IgD-negative memory B cell (primary cell): ENCODE data around the gene UBTD1. TPM values are rescaled to one million over a fixed set of nuclear protein-coding genes. Genes with fewer than 3 reads are reported as not detected.
"Not testable (repeated sequence)": the region's sequence is repeated elsewhere in the genome, so short reads cannot be mapped to it uniquely, and the experiment has no call there.

Source experiments
- H3K27ac Mint-ChIP-seq, 3 donors: one replicate each; pipeline ENCODE4 v1.8.0; 2020 to 2022; ENCODE audit warnings: mild to moderate bottlenecking in 3 of 3, mixed read lengths in 3 of 3, moderate library complexity in 1 of 3
- H3K27me3 Mint-ChIP-seq: one replicate; pipeline ENCODE4 v1.8.0; 2021; ENCODE audit warnings: mixed read lengths
- H3K36me3 Mint-ChIP-seq: one replicate; pipeline ENCODE4 v1.8.0; 2020; ENCODE audit warnings: mild to moderate bottlenecking, mixed read lengths
- H3K4me1 Mint-ChIP-seq, 3 donors: one replicate each; pipeline ENCODE4 v1.8.0; 2020 to 2022; ENCODE audit warnings: mixed read lengths in 3 of 3, mild to moderate bottlenecking in 1 of 3
- H3K4me3 Mint-ChIP-seq, 4 donors: one replicate each; pipeline ENCODE4 v1.8.0; 2020 to 2022; ENCODE audit warnings: mild to moderate bottlenecking in 4 of 4, mixed read lengths in 4 of 4, moderate library complexity in 3 of 4
- H3K9me3 Mint-ChIP-seq, 3 donors: one replicate each; pipeline ENCODE4 v1.8.0; 2020 to 2021; ENCODE audit warnings: mixed read lengths in 3 of 3, mild to moderate bottlenecking in 1 of 3
- polyA plus RNA-seq: library from polyadenylated mRNA; unstranded; fragments of 300-500 nt; fragmentation: Illumina TruSeq; gene quantifications from one replicate; pipeline ENCODE4 v1.2.3, GENCODE V29; 2021

The UBTD1 gene
- polyA plus RNA-seq, 1 donor from 2014 or later, result 1.2 TPM

DNA sequence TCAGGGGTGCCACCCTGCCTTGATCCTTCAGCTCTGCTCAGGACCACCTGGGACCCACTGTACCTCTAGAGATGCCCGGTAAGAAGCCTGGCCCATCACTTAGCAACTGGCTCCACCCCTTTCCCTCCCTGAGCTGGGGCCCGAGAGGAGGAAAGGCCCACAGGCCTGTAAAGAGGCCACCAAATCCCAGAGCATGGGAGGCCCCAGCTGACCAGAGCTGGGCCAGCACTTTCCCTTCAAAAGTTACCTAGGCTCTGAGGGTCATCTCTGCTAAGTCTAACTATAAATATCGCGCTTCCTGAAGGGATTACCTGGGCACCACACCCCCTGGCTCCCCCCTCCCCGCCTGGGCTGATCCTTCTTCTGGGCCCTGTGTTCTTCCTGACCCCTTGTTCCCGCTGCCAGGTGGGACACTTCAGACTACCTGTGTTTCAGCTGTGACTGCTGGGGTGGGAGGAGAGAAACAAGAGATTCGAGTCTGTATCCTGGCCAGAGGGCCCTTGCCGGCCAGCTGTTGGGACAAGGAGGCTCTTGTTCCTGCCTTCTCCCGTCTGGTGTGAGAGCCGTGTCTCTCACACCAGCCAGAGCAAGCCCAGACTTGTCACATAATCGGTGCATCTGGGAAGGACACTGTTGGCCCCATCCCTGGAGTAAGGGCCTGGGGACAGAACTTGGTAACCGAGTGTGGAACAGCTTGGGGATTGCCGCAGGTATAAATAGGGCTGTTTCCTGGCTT is 51.0 kb downstream of the UBTD1 start:
- H3K27ac Mint-ChIP-seq, result peak overlapping the region in 1 of 3 donors; percentile 13
- no peak overlapping the region for H3K4me3 Mint-ChIP-seq
- no peaks in the 10 kb centered on the region for H3K9me3 Mint-ChIP-seq
- no peaks in the 10 kb centered on the region for H3K27me3 Mint-ChIP-seq
- H3K36me3 Mint-ChIP-seq, result no peaks in the 10 kb centered on the region
- H3K4me1 Mint-ChIP-seq, result peaks cover 0 to 2% (median 2%) of the 10 kb centered on the region in 3 donors

DNA sequence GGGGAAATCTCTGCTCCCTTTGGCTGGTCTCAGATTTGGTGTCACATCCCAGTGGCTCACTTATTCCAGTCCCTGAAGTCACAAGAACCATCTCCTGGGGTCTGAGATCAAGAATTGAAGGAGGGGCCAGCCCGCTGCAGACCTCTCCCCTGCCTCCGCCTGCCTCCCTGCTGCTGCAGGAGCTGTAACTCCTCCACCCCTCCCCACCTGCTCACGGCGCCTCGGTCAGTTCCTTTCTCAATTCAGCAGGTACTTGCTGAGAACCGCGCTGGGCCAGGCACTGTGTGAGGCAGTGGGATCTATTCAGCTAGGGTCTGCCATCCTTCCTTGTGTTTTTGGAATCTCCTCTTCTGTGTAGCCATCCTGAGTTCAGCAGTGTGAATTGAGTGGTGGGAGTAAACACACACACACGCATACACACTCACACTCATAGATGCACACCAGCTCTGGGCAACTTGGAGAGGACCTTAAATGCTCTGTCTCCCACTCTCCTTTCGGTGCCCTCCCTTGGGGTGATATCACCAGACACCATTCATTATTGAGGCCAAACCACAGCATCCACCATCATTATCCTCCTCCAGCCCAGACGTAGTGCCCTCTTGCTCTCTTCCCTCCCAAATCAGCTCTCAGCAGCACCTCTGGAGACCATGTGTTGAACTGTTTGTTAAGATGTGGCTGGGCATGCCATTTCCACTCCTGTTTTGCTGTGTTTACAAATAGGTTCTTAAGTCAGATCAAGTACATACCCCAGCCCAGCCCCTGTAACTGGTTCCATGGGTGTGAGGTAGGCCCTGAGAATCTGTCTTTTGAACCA is 51.8 kb downstream of the UBTD1 start:
- Mint-ChIP-seq H3K9me3 (peaks cover 0 to 4% (median 0%) of the 10 kb centered on the region in 3 donors), H3K27ac (no peak overlapping the region), H3K27me3 (no peaks in the 10 kb centered on the region), H3K4me1 (peaks cover 0 to 2% (median 2%) of the 10 kb centered on the region in 3 donors), H3K4me3 (no peak overlapping the region), H3K36me3 (no peaks in the 10 kb centered on the region)

DNA sequence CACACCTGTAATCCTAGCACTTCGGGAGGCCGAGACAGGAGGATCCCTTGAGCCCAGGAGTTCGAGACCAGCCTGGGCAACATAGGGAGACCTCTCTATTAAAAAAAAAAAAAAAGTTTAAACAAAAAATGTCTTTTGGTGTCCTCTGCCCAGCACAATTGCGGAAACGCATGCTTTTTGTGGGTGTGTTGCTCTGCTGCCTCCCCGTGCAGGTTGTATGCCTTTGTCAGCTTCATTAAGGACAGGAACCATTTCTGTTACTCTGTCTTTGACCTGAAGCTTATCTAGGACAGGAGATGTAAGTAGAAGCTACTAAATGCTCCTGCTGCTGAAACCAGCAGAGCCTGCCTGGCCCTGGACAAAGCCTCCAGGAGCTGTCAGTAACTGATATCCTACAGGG is 52.5 kb downstream of the UBTD1 start:
- no peak overlapping the region for H3K27ac Mint-ChIP-seq
- no peak overlapping the region for H3K4me3 Mint-ChIP-seq
- peaks cover 0 to 2% (median 2%) of the 10 kb centered on the region in 3 donors for H3K4me1 Mint-ChIP-seq
- H3K27me3 Mint-ChIP-seq, result no peaks in the 10 kb centered on the region
- H3K36me3 Mint-ChIP-seq, result no peaks in the 10 kb centered on the region
- peaks cover 0 to 4% (median 0%) of the 10 kb centered on the region in 3 donors for H3K9me3 Mint-ChIP-seq

DNA sequence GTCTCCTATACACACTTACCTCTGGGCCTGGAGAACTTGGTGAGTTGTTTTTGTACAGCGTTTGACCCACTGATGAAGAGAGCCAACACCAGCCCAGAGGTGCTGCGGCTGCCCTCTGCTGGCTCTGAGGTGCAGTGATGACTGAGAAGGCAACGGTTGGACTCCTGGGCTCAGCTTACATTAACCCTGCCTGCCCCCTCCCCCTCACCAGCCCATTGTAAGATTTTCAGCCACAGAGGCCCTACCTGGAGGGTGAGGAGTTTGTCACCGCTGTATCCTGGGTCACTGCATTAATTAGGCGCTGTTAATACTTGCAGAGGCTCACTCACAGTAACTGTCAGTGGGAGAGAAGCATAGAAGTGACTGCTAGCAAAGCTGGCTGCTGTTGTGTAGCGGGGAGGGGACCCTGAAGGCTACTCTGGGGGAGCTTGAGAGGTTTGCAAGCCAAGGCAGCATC is 54.9 kb downstream of the UBTD1 start:
- Mint-ChIP-seq H3K36me3 (no peaks in the 10 kb centered on the region), H3K4me3 (peak overlapping the region in 2 of 4 donors; percentile 9 to 28), H3K4me1 (peaks cover 0 to 2% (median 2%) of the 10 kb centered on the region in 3 donors), H3K27ac (no peak overlapping the region), H3K9me3 (peaks cover 0 to 4% (median 0%) of the 10 kb centered on the region in 3 donors), H3K27me3 (no peaks in the 10 kb centered on the region)

DNA sequence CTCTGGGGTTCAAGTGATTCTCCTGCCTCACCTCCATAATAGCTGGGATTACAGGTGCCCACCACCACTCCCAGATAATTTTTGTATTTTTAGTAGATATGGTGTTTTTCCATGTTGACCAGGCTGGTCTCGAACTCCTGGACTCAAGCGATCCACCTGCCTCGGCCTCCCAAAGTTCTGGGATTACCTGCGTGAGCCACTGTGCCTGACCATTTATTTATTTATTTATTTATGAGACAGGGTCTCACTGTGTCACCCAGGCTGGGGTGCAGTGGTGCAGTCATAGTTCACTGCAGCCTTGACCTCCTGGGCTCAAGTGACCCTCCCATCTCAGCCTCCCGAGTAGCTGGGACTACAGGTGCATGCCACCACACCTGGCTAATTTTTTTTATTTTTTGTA is 55.6 kb downstream of the UBTD1 start:
- not testable (repeated sequence) for H3K9me3 Mint-ChIP-seq, H3K4me3 Mint-ChIP-seq, H3K27ac Mint-ChIP-seq, H3K27me3 Mint-ChIP-seq, H3K36me3 Mint-ChIP-seq, H3K4me1 Mint-ChIP-seq

DNA sequence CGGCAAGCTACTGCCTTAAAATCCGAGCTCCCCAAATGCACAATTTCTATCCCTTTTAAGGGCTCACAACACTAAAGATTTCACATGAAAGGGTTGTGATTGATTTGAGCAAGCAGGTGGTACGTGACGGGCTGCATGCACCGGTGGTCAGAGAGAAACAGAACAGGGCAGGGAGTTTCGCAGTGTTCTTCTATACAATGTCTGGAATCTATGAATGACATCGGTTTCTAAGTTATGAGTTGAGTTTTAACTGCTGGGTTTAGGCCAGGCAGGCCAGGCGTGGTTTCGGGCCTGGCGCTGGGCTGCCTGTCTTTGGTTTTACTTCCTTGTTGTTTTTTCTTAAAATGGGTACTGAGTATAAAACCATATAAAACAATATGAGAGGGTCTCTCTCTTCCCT is 56.8 kb downstream of the UBTD1 start:
- H3K27me3 Mint-ChIP-seq, H3K9me3 Mint-ChIP-seq, H3K4me1 Mint-ChIP-seq, H3K4me3 Mint-ChIP-seq, H3K36me3 Mint-ChIP-seq: not testable (repeated sequence)
- peak overlapping the region in 1 of 3 donors; percentile 89 for H3K27ac Mint-ChIP-seq

DNA sequence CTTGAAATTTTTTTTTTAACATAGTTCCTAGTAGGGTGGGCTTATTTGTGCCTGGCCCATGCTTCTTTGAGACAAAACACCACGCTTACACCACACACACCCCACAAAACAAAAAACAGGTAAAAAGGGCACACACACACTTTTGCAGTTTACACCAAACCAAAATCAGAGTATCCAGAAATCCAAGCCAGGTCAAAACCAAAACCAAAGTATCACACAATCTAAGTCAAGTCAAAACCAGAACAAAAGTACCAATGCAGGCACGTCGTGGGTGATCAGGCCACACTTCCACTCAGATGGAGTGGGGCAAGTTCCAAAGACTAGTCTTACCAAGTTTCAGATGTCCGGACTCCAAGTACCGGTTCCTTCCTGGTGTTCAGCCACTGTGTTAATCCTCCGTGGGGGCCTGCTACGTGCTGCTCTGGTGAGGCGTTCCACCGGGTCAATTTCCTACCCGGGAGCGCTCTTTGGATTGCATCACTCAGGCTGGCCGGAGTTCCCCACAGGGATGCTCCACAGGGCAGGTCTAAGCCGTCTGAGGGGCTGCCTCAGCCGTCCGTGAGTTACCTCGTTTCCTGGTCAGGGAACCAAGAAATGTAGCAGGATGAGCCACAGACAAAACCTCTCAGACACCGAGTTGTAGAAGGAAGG is 62.1 kb downstream of the UBTD1 start:
- H3K4me3 Mint-ChIP-seq, result peak overlapping the region in 2 of 4 donors; percentile 35 to 48
- not testable (repeated sequence) for H3K36me3 Mint-ChIP-seq, H3K27me3 Mint-ChIP-seq, H3K9me3 Mint-ChIP-seq, H3K4me1 Mint-ChIP-seq
- peak overlapping the region in 1 of 3 donors; percentile 58 for H3K27ac Mint-ChIP-seq

DNA sequence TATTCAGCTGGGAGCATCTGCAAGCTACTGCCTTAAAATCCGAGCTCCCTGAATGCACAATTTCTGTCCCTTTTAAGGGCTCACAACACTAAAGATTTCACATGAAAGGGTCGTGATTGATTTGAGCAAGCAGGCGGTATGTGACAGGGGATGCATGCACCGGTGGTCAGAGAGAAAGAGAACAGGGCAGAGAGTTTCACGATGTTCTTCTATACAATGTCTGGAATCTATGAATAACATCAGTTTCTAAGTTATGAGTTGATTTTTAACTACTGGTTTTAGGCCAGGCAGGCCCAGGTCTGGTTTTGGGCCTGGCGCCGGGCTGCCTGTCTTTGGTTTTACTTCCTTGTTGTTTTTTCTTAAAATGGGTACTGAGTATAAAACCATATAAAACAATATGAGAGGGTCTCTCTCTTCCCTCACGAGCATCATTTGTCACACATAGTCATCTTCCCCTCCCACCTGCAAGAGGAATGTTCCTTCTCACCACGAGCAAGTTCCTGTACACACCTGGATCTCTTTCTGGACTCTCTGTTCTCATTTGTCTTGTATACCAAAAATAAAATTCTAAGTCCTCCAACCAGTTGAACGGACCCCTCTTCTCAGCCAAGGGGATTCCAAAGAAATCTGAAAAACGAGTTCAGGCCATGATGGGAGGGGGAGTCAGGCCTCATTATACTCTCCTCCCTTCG is 62.8 kb downstream of the UBTD1 start:
- H3K36me3 Mint-ChIP-seq, H3K9me3 Mint-ChIP-seq, H3K27me3 Mint-ChIP-seq, H3K4me1 Mint-ChIP-seq: not testable (repeated sequence)
- Mint-ChIP-seq H3K4me3 (peak overlapping the region in 1 of 4 donors; percentile 48), H3K27ac (peak overlapping the region in 2 of 3 donors; percentile 14 to 45)

DNA sequence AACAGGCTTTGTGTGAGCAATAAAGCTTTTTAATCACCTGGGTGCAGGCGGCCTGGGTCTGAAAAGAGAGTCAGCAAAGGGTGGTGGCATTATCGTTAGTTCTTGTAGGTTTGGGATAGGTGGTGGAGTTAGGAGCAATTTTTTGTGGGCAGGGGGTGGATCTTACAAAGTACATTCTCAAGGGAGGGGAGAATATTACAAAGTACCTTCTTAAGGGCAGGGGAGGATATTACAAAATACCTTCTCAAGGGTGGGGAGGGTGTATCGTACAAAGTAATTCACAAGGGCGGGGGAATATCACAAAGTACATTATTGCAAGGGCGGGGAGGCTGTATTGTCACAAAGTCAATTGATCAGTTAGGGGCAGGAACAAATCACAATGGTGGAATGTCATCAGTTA is 63.6 kb downstream of the UBTD1 start:
- H3K4me1 Mint-ChIP-seq, H3K27me3 Mint-ChIP-seq, H3K4me3 Mint-ChIP-seq, H3K36me3 Mint-ChIP-seq, H3K9me3 Mint-ChIP-seq: not testable (repeated sequence)
- H3K27ac Mint-ChIP-seq, result peak overlapping the region in 1 of 3 donors; percentile 40

DNA sequence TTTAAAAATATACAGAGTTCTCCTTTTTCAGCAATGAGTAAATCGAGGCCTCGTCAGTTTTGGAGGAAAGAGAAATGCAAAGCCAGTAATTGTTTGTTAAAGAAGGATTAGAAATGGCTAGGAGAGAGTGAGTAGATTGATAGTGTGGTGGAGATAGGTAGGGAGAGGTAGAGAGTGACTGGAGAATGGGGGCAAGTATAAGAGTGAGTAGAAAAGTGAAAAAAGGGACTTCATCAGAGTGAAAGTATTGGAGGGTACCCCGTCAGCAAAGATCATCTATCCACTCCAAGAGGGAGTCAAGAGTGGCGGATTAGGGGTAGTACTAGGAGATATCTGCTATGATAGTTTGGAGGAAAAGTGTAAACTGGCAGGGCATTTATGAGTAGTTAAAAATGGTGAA is 64.6 kb downstream of the UBTD1 start:
- peaks cover 0 to 2% (median 2%) of the 10 kb centered on the region in 3 donors for H3K4me1 Mint-ChIP-seq
- no peaks in the 10 kb centered on the region for H3K27me3 Mint-ChIP-seq
- H3K36me3 Mint-ChIP-seq, result no peaks in the 10 kb centered on the region
- H3K27ac Mint-ChIP-seq, result no peak overlapping the region
- H3K4me3 Mint-ChIP-seq, result no peak overlapping the region
- peaks cover 0 to 4% (median 0%) of the 10 kb centered on the region in 3 donors for H3K9me3 Mint-ChIP-seq

DNA sequence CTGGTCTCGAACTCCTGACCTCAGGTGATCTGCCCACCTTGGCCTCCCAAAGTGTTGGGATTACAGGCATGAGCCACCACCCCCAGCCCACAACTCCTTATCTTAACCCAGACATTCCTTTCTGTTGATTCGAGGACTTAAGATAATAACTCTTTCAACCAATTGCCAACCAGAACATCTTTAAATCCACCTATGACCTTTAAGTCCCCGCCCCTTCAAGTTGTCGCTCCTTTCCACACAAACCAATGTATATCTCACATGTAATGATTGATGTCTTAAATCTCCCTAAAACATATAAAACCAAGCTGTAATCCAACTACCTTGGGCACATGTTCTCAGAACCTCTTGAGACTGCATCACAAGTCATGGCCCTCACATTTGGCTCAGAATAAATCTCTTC is 66.1 kb downstream of the UBTD1 start:
- H3K9me3 Mint-ChIP-seq, result peaks cover 0 to 4% (median 0%) of the 10 kb centered on the region in 3 donors
- no peak overlapping the region for H3K27ac Mint-ChIP-seq

DNA sequence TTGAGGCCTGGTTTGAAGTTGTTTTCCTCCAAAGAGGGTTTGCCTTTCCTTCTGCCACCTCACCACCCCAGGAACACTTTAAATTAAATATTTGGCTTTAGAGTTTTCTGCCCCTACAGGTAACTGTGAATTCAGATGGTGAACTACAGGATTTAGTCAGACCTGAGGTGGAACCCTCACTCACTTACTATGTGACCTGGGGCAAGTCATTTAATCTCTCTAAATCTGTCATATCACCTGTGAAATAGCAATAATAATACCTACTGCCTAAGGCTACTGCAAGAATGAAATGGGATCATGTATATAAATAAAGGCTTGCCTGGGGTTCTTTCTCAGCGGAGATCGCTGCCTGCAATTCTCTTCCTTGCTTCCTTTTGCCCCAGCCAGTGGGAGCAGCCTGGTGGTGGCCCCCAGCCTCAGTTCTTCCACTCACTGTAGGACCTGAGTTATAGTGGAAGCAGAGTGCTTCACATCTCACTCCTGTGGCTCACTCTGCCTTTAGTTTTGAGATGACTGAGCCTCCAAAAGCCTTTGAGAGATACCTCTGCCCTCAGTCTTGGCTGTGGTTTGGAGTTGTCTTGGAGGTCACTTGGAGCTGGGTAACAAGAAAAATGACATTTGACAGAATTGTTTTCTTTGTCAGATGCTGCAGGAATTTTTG is 67.7 kb downstream of the UBTD1 start:
- H3K36me3 Mint-ChIP-seq, result no peaks in the 10 kb centered on the region

More for the DNA sequence above, 66.1 kb downstream of the UBTD1 start:
- no peaks in the 10 kb centered on the region for H3K27me3 Mint-ChIP-seq
- peaks cover 0 to 2% (median 2%) of the 10 kb centered on the region in 3 donors for H3K4me1 Mint-ChIP-seq
- no peaks in the 10 kb centered on the region for H3K36me3 Mint-ChIP-seq
- H3K4me3 Mint-ChIP-seq, result no peak overlapping the region

DNA sequence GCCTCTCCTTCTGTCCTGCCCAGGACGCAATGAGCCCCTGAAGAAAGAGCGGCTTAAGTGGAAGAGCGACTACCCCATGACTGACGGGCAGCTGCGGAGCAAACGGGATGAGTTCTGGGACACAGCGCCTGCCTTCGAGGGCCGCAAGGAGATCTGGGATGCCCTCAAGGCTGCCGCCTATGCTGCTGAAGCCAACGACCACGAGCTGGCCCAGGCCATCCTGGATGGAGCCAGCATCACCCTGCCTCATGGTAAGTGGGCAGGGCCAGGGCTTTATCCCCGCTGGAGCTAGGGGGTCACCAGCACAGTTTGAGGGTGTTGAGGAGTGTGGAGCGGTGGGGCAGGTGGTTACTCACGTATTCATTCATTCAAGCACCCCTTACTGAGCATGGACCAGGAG is 69.2 kb downstream of the UBTD1 start:
- no peaks in the 10 kb centered on the region for H3K9me3 Mint-ChIP-seq
- H3K4me3 Mint-ChIP-seq, result no peak overlapping the region
- H3K4me1 Mint-ChIP-seq, result no peaks in the 10 kb centered on the region
- no peak overlapping the region for H3K27ac Mint-ChIP-seq
- H3K36me3 Mint-ChIP-seq, result no peaks in the 10 kb centered on the region
- no peaks in the 10 kb centered on the region for H3K27me3 Mint-ChIP-seq

More for the DNA sequence above, 67.7 kb downstream of the UBTD1 start:
- no peak overlapping the region for H3K4me3 Mint-ChIP-seq
- no peak overlapping the region for H3K27ac Mint-ChIP-seq
- H3K9me3 Mint-ChIP-seq, result peaks cover 0 to 4% (median 0%) of the 10 kb centered on the region in 3 donors
- peaks cover 0 to 2% (median 0%) of the 10 kb centered on the region in 3 donors for H3K4me1 Mint-ChIP-seq
- no peaks in the 10 kb centered on the region for H3K27me3 Mint-ChIP-seq

DNA sequence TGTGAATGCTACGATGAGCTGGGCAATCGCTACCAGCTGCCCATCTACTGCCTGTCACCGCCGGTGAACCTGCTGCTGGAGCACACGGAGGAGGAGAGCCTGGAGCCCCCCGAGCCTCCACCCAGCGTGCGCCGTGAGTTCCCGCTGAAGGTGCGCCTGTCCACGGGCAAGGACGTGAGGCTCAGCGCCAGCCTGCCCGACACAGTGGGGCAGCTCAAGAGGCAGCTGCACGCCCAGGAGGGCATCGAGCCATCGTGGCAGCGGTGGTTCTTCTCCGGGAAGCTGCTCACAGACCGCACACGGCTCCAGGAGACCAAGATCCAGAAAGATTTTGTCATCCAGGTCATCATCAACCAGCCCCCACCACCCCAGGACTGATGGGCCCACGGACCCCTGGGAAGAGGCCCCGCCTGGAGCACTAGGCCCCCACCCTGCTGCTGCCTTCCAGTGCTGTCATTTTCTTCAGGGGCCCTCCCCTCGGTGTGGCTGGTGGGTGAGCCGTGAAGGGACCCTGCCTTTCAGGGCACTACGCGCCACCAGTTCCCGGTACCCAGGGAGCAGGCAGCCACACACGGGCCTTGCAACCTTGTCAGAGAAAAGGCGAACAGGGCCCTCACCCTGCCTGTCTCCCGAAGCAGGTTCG is 71.5 kb downstream of the UBTD1 start:
- Mint-ChIP-seq H3K27ac (no peak overlapping the region), H3K4me1 (no peaks in the 10 kb centered on the region), H3K4me3 (no peak overlapping the region), H3K36me3 (no peaks in the 10 kb centered on the region), H3K9me3 (no peaks in the 10 kb centered on the region), H3K27me3 (peaks cover 3% of the 10 kb centered on the region)
